ENCODE results near the gene STAC.
"Not testable (repeated sequence)": the region's sequence is repeated elsewhere in the genome, so short reads cannot be mapped to it uniquely, and the experiment has no call there.

Gene STAC

GRCh38 chr3:36444909-36445308 is 64.6 kb downstream of the STAC start:
- POLR2A ChIA-PET (ENCODE audit: low non-redundant PET): no interaction called here
- DNase-seq (ENCODE audit: low spot score): peak; percentile 16
- CTCF ChIA-PET: no interaction called here
- TF ChIP-seq CTCF (conservative IDR thresholded peaks at IDR 0.05; ENCODE audit: low read depth): no peak
- no peak overlapping the region for H3K27ac ChIP-seq

- no peak for TF ChIP-seq CTCF (conservative IDR thresholded peaks at IDR 0.05; ENCODE audit: low read depth)
- ChIA-PET POLR2A (ENCODE audit: low non-redundant PET) (no interaction called here), CTCF (no interaction called here)
- DNase-seq (ENCODE audit: low spot score): no peak
- H3K27ac ChIP-seq: no peak overlapping the region
Measured at GRCh38 chr3:36446276-36446675, 66.0 kb downstream of the STAC start.

- no peak overlapping the region for H3K27ac ChIP-seq
- no peak for TF ChIP-seq CTCF (conservative IDR thresholded peaks at IDR 0.05; ENCODE audit: low read depth)
- ChIA-PET CTCF (no interaction called here), POLR2A (ENCODE audit: low non-redundant PET) (no interaction called here)
- DNase-seq (ENCODE audit: low spot score): no peak
Measured at GRCh38 chr3:36447061-36447460, 66.8 kb downstream of the STAC start.

- POLR2A ChIA-PET (ENCODE audit: low non-redundant PET): no interaction called here
- CTCF ChIA-PET: no interaction called here
- TF ChIP-seq CTCF (conservative IDR thresholded peaks at IDR 0.05; ENCODE audit: low read depth): no peak
- no peak overlapping the region for H3K27ac ChIP-seq
- DNase-seq (ENCODE audit: low spot score): no peak
Measured at GRCh38 chr3:36451816-36452215, 71.5 kb downstream of the STAC start.

DNA sequence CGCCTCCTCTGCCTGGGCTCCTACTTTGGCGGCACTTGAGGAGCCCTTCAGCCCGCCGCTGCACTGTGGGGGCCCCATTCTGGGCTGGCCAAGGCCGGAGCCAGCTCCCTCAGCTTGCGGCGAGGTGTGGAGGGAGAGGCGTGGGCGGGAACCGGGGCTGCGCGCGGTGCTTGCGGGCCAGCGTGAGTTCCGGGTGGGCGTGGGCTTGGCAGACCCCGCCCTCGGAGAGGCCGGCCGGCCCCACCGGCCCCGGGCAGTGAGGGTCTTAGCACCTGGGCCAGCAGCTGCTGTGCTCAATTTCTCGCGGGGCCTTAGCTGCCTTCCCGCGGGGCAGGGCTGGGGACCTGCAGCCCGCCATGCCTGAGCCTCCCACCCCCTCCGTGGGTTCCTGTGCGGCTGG is 72.9 kb downstream of the STAC start:
- CTCF ChIA-PET; H3K27ac ChIP-seq; DNase-seq (ENCODE audit: low spot score); POLR2A ChIA-PET (ENCODE audit: low non-redundant PET): not testable (repeated sequence)

DNA sequence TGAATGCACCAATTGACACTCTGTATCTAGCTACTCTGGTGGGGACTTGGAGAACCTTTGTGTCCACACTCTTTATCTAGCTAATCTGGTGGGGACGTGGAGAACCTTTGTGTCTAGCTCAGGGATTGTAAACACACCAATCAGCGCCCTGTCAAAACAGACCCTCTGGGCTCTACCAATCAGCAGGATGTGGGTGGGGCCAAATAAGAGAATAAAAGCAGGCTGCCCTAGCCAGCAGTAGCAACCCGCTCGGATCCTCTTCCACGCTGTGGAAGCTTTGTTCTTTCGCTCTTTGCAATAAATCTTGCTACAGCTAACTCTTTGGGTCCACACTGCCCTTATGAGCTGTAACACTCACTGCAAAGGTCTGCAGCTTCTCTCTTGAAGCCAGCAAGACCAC is 73.6 kb downstream of the STAC start:
- POLR2A ChIA-PET (ENCODE audit: low non-redundant PET); DNase-seq (ENCODE audit: low spot score); CTCF ChIA-PET; H3K27ac ChIP-seq: not testable (repeated sequence)

GRCh38 chr3:36455406-36455805 is 75.1 kb downstream of the STAC start:
- no peak for DNase-seq (ENCODE audit: low spot score)
- TF ChIP-seq CTCF (conservative IDR thresholded peaks at IDR 0.05; ENCODE audit: low read depth): no peak
- ChIA-PET CTCF (no interaction called here), POLR2A (ENCODE audit: low non-redundant PET) (no interaction called here)
- H3K27ac ChIP-seq: no peak overlapping the region

DNA sequence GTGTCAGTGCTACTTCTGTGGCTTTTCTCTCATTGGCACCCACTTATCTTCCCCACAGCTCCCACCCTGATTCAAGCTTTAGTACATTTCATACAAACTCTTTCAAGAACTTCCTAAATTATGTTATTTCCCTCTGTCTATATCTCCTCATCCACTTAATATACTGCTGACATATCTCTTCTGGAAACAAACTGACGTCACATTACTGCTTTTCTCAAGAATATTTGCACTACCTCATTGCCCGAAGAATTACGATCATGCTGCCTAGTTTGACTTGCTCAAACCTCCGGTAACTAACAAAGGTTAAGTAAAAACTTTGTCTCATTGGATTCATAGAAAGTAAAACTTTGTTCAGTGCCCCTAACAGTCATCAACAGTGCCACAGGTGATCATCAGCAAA is 76.5 kb downstream of the STAC start:
- CTCF ChIA-PET: no interaction called here
- TF ChIP-seq CTCF (conservative IDR thresholded peaks at IDR 0.05; ENCODE audit: low read depth): no peak
- H3K27ac ChIP-seq: no peak overlapping the region
- POLR2A ChIA-PET (ENCODE audit: low non-redundant PET): no interaction called here
- DNase-seq (ENCODE audit: low spot score): no peak
